HepG2 (cell line): Measurements from ENCODE around the gene ARFGEF2. TPM values are rescaled to one million over a fixed set of nuclear protein-coding genes. Genes with fewer than 3 reads are reported as not detected.
A peak's percentile ranks its signal among the peaks of the same experiment; 100 is the strongest.

Experiments
- ATAC-seq: fragments of 200-7000 bp; cut with Tn5 transposase; 3 replicates; pipeline ENCODE4 v1.9.1; 2020; ENCODE audit warnings: mild to moderate bottlenecking, moderate library complexity
- BruUV-seq: library from RNA; stranded (reverse); fragments of 400-500 nt; replicated peaks from 2 replicates; lab custom pipeline; 2021; lab: Mats Ljungman, UMichigan
- CTCF ChIA-PET: fragments of 300-600 bp; formaldehyde crosslinking; extraction: SDS; loops from one replicate; lab custom pipeline; 2021; ENCODE audit warnings: low total read pairs, inconsistent platforms, low intra/inter-chr PET ratio; lab: Yijun Ruan, JAX
- POLR2A ChIA-PET: fragments of 350-600 bp; sonication (Branson Sonifier 250); formaldehyde crosslinking; loops from one replicate; lab custom pipeline; 2020; ENCODE audit warnings: antibody characterized with exemption, inconsistent platforms; lab: Yijun Ruan, JAX
- DNase-seq: peaks from one replicate; pipeline ENCODE4 v3.0.0-alpha.2; 2015; ENCODE audit warnings: low spot score
- FAIRE-seq: peaks from 3 replicates; lab custom pipeline; 2011; peaks lifted over from hg19 to GRCh38; lab: Jason Lieb, UNC
- H2AFZ ChIP-seq: one replicate; pipeline ENCODE4 v1.6.1; 2011; ENCODE audit warnings: low read length, inconsistent platforms
- H3K27ac ChIP-seq: fragments of 300-600 bp; 3 replicates; pipeline ENCODE4 v1.8.0; 2011; ENCODE audit warnings: mixed run types, mild to moderate bottlenecking, mixed read lengths, low read length, inconsistent platforms; ENCODE audit not compliant: insufficient read depth; ENCODE audit errors: extremely low read length
- H3K27me3 ChIP-seq, 2 experiments: fragments of 200-600 bp in 1 of 2; 2 replicates in 1 of 2; 3 replicates in 1 of 2; pipeline versions ENCODE4 v1.6.0 to v1.8.0; 2011; ENCODE audit warnings: low read length in 2 of 2, mild to moderate bottlenecking in 2 of 2, moderate library complexity in 2 of 2, inconsistent platforms in 1 of 2; ENCODE audit not compliant: insufficient read depth in 2 of 2, control insufficient read depth in 1 of 2
- H3K36me3 ChIP-seq, 2 experiments: fragments of 200-600 bp in 1 of 2; replicated peaks in 1 of 2; 2 replicates in 1 of 2; 3 replicates in 1 of 2; pipeline versions ENCODE4 v1.5.1 to v1.8.0; 2011; ENCODE audit warnings: low read length in 2 of 2, inconsistent platforms in 1 of 2; ENCODE audit not compliant: insufficient read depth in 2 of 2, control insufficient read depth in 1 of 2
- H3K4me1 ChIP-seq: 2 replicates; pipeline ENCODE4 v1.5.1; 2012; ENCODE audit warnings: low read length, inconsistent platforms; ENCODE audit not compliant: insufficient read depth
- H3K4me2 ChIP-seq: 2 replicates; pipeline ENCODE4 v1.6.0; 2011; ENCODE audit warnings: low read depth, low read length, inconsistent platforms
- H3K4me3 ChIP-seq, 3 experiments: fragments of 200-600 bp in 1 of 3; sonication (generic), shearing (Covaris generic) in 1 of 3; replicated peaks in 1 of 3; 2 replicates each; pipeline ENCODE4 v1.5.1; 2011 to 2016; ENCODE audit warnings: low read length in 3 of 3, inconsistent platforms in 2 of 3, low read depth in 2 of 3, mild to moderate bottlenecking in 2 of 3, control low read depth in 1 of 3, mixed read lengths in 1 of 3; ENCODE audit not compliant: insufficient read depth in 1 of 3
- H3K79me2 ChIP-seq: one replicate; pipeline ENCODE4 v1.6.1; 2011; ENCODE audit warnings: low read length, inconsistent platforms; ENCODE audit not compliant: insufficient read depth
- H3K9ac ChIP-seq: 2 replicates; pipeline ENCODE4 v1.6.0; 2011; ENCODE audit warnings: mild to moderate bottlenecking, low read depth, low read length, inconsistent platforms; ENCODE audit not compliant: insufficient read depth
- H3K9me3 ChIP-seq: 2 replicates; pipeline ENCODE4 v1.5.1; 2012; ENCODE audit warnings: mild to moderate bottlenecking, low read length
- H4K20me1 ChIP-seq: 2 replicates; pipeline ENCODE4 v1.6.0; 2011; ENCODE audit warnings: inconsistent platforms, mild to moderate bottlenecking, low read length, moderate library complexity; ENCODE audit not compliant: insufficient read depth
- AHR ChIP-seq: IDR thresholded peaks from 2 replicates; pipeline ENCODE4 v1.6.1; 2018; ENCODE audit warnings: missing genetic modification reagents, missing compliant biosample characterization
- CENPBD1 ChIP-seq: sonication (generic); formaldehyde crosslinking; IDR thresholded peaks from 2 replicates; pipeline ENCODE4 v1.8.0; 2022; ENCODE audit warnings: missing genetic modification reagents, low read depth, mild to moderate bottlenecking, borderline replicate concordance
- ETV5 ChIP-seq: IDR thresholded peaks from 2 replicates; pipeline ENCODE4 v1.6.1; 2018; ENCODE audit warnings: missing biosample characterization, missing genetic modification reagents, inconsistent platforms, borderline replicate concordance
- EZH2 ChIP-seq: conservative IDR thresholded peaks from 2 replicates; pipeline ENCODE4 v1.6.1; 2012; ENCODE audit warnings: mild to moderate bottlenecking, low read depth, low read length, moderate library complexity
- HOXA9 ChIP-seq: sonication (generic); formaldehyde crosslinking; IDR thresholded peaks from 2 replicates; pipeline ENCODE4 v1.8.1; 2022; ENCODE audit warnings: missing genetic modification reagents, mild to moderate bottlenecking, moderate library complexity, borderline replicate concordance
- MTA3 ChIP-seq: sonication (generic); formaldehyde crosslinking; IDR thresholded peaks from 2 replicates; pipeline ENCODE4 v1.4.0; 2020; ENCODE audit warnings: missing genetic modification reagents
- RAD51 ChIP-seq: fragments of 450-650 bp; IDR thresholded peaks from 2 replicates; pipeline ENCODE4 v1.6.1; 2016; ENCODE audit warnings: borderline replicate concordance
- RARG ChIP-seq: sonication (generic); formaldehyde crosslinking; IDR thresholded peaks from 2 replicates; pipeline ENCODE4 v1.4.0; 2020; ENCODE audit warnings: low read depth, mild to moderate bottlenecking, missing genetic modification reagents
- RBM39 ChIP-seq: fragments of 200-400 bp; formaldehyde crosslinking; IDR thresholded peaks from one replicate; pipeline ENCODE4 v1.6.1; 2018; ENCODE audit warnings: antibody characterized with exemption, mild to moderate bottlenecking, low read depth, low read length; ENCODE audit not compliant: poor library complexity, severe bottlenecking
- SYNCRIP ChIP-seq: fragments of 200-400 bp; formaldehyde crosslinking; IDR thresholded peaks from 2 replicates; pipeline ENCODE4 v1.6.1; 2018; ENCODE audit warnings: mild to moderate bottlenecking, low read depth, low read length; ENCODE audit not compliant: insufficient read depth
- THAP9 ChIP-seq: sonication (generic); formaldehyde crosslinking; IDR thresholded peaks from 2 replicates; pipeline ENCODE4; 2020; ENCODE audit warnings: missing genetic modification reagents, mild to moderate bottlenecking, borderline replicate concordance
- ZBTB1 ChIP-seq: sonication (generic); formaldehyde crosslinking; IDR thresholded peaks from 2 replicates; pipeline ENCODE4 v1.4.0; 2020; ENCODE audit warnings: missing genetic modification reagents, borderline replicate concordance
- ZBTB26 ChIP-seq: IDR thresholded peaks from 2 replicates; pipeline ENCODE4 v1.6.1; 2016; ENCODE audit warnings: missing compliant biosample characterization, missing genetic modification reagents, borderline replicate concordance
- ZC3H4 ChIP-seq: sonication (generic); formaldehyde crosslinking; IDR thresholded peaks from 2 replicates; pipeline ENCODE4 v1.4.0; 2020; ENCODE audit warnings: missing genetic modification reagents, borderline replicate concordance
- ZFP90 ChIP-seq: sonication (generic); formaldehyde crosslinking; IDR thresholded peaks from 2 replicates; pipeline ENCODE4 v1.8.0; 2022; ENCODE audit warnings: missing genetic modification reagents, mild to moderate bottlenecking, inconsistent platforms, borderline replicate concordance
- ZFY ChIP-seq: sonication (generic); formaldehyde crosslinking; IDR thresholded peaks from 2 replicates; pipeline ENCODE4 v1.4.0; 2020; ENCODE audit warnings: missing genetic modification reagents
- ZKSCAN5 ChIP-seq: sonication (generic); formaldehyde crosslinking; IDR thresholded peaks from 2 replicates; pipeline ENCODE4 v1.5.1; 2020; ENCODE audit warnings: mild to moderate bottlenecking, missing genetic modification reagents
- ZNF232 ChIP-seq: sonication (generic); formaldehyde crosslinking; IDR thresholded peaks from 2 replicates; pipeline ENCODE4 v1.4.0; 2020; ENCODE audit warnings: missing genetic modification reagents, borderline replicate concordance
- ZNF768 ChIP-seq: sonication (generic); formaldehyde crosslinking; IDR thresholded peaks from 2 replicates; pipeline ENCODE4 v1.4.0; 2020; ENCODE audit warnings: missing genetic modification reagents
- ZNF776 ChIP-seq: sonication (generic); formaldehyde crosslinking; IDR thresholded peaks from 2 replicates; pipeline ENCODE4 v1.4.0; 2020; ENCODE audit warnings: mild to moderate bottlenecking, missing genetic modification reagents
- WGBS: methylation state at CpG from one replicate; pipeline ENCODE4 v1.1.6; 2017; ENCODE audit warnings: low lambda C conversion rate; 5-methylcytosine and 5-hydroxymethylcytosine counted together
- in situ Hi-C: cut with HindIII; loops from 2 replicates; pipeline ENCODE4 v1.10.0; 2017; ENCODE audit warnings: low pct_unique_long_range_greater_than_20kb; ENCODE audit not compliant: extremely low pct_ligation_motif_present
- intact Hi-C: fragments of 100-400 bp; cut with micrococcal nuclease; formaldehyde crosslinking; loops from one replicate; pipeline ENCODE4 v1.10.0; 2022; ENCODE audit not compliant: unreplicated experiment
- polyA plus RNA-seq, 8 experiments: library from polyadenylated mRNA; depleted of rRNA in 3 of 8; stranded (reverse) in 7 of 8; unstranded in 1 of 8; fragments of >200 nt; fragmentation: Illumina TruSeq in 4 of 8; extraction: Trizol in 4 of 8; gene quantifications; 2 replicates each; pipeline versions ENCODE4 v1.2.1 to v1.2.3, GENCODE V29; 2011 to 2016; ENCODE audit warnings: low read depth in 4 of 8, missing spikeins in 1 of 8, mixed read lengths in 1 of 8; ENCODE audit not compliant: insufficient read depth in 1 of 8
- total RNA-seq, 5 experiments: library from RNA; depleted of rRNA; stranded (reverse); fragments of >200 nt; fragmentation: Illumina TruSeq; extraction: Trizol; gene quantifications; 2 replicates each; pipeline ENCODE4 v1.2.3, GENCODE V29; 2016; ENCODE audit warnings: low read depth in 1 of 5

The ARFGEF2 gene
- total and polyA plus RNA-seq, 2 of the 13 experiments (the other 11 are each of a cell fraction or from before 2014, with no cell fraction given), result 44.0 to 60.8 TPM

- ChIA-PET CTCF (no interaction called here), POLR2A (no interaction called here)
- Histone ChIP-seq H3K27ac (peak overlapping the region; percentile 91), H3K4me1 (peaks cover 47% of the 10 kb centered on the region), H3K4me2 (peak overlapping the region; percentile 91), H3K9me3 (no peaks in the 10 kb centered on the region), H3K4me3 (peak overlapping the region; percentile 86 to 95 (median 91)), H2AFZ (no peak overlapping the region), H3K27me3 (peaks cover 0 to 5% of the 10 kb centered on the region in 2 experiments; a peak in 1 of 5 replicates), H3K79me2 (peaks cover 41% of the 10 kb centered on the region), H3K9ac (peak overlapping the region; percentile 98), H3K36me3 (no peaks in the 10 kb centered on the region), H4K20me1 (peaks cover 13% of the 10 kb centered on the region)
- BruUV-seq, result no TSS peak
- intact Hi-C loops (loop anchor here (5.0 to 10.0 kb wide), 2 partner anchors 127 to 546 kb away; partner anchors contain the start of gene CSE1L), in situ Hi-C loops (no loop called here)
- 3% methylated on average over 10 of the region's 10 CpGs for WGBS
- ATAC-seq (no peak), FAIRE-seq (no peak), DNase-seq (no peak)
- 0 out of 2 replicates have a peak, but pooled peaks have one; percentile 52 for TF ChIP-seq CENPBD1 (CRISPR knock-in tag)
- TF ChIP-seq ZBTB1 (CRISPR knock-in tag), result no peak
- no peak for TF ChIP-seq ZFP90 (CRISPR knock-in tag)
- no peak for TF ChIP-seq ZC3H4
- peak; percentile 43; the same call in 1 of the 2 replicates for TF ChIP-seq RAD51
- no peak for TF ChIP-seq EZH2
- peak; percentile 26; the same call in 1 of the 2 replicates for TF ChIP-seq AHR (CRISPR knock-in tag)
- TF ChIP-seq SYNCRIP, result no peak
- no peak for TF ChIP-seq ZFY (CRISPR knock-in tag)
- 0 out of 2 replicates have a peak, but pooled peaks have one; percentile 64 for TF ChIP-seq ZNF232 (CRISPR knock-in tag)
- no peak; the same call in none of the 2 replicates for TF ChIP-seq ZBTB26 (CRISPR knock-in tag)
- TF ChIP-seq ETV5, result peak; percentile 90; the same call in 1 of the 2 replicates
- peak; percentile 98 for TF ChIP-seq ZKSCAN5 (CRISPR knock-in tag)
- 0 out of 2 replicates have a peak, but pooled peaks have one; percentile 39 for TF ChIP-seq HOXA9 (CRISPR knock-in tag)
- TF ChIP-seq ZNF768 (CRISPR knock-in tag), result peak; percentile 73
- no peak; the same call in 1 of the 2 replicates for TF ChIP-seq ZNF776 (CRISPR knock-in tag)
- no peak for TF ChIP-seq THAP9
- TF ChIP-seq RBM39, result no peak
- no peak for TF ChIP-seq MTA3 (CRISPR knock-in tag)
- TF ChIP-seq RARG (CRISPR knock-in tag), result no peak
Observed at GRCh38 chr20:48920527-48921167, 864 bp upstream of the ARFGEF2 start.
